ENCODE results near the gene TBC1D22A.

DNA sequence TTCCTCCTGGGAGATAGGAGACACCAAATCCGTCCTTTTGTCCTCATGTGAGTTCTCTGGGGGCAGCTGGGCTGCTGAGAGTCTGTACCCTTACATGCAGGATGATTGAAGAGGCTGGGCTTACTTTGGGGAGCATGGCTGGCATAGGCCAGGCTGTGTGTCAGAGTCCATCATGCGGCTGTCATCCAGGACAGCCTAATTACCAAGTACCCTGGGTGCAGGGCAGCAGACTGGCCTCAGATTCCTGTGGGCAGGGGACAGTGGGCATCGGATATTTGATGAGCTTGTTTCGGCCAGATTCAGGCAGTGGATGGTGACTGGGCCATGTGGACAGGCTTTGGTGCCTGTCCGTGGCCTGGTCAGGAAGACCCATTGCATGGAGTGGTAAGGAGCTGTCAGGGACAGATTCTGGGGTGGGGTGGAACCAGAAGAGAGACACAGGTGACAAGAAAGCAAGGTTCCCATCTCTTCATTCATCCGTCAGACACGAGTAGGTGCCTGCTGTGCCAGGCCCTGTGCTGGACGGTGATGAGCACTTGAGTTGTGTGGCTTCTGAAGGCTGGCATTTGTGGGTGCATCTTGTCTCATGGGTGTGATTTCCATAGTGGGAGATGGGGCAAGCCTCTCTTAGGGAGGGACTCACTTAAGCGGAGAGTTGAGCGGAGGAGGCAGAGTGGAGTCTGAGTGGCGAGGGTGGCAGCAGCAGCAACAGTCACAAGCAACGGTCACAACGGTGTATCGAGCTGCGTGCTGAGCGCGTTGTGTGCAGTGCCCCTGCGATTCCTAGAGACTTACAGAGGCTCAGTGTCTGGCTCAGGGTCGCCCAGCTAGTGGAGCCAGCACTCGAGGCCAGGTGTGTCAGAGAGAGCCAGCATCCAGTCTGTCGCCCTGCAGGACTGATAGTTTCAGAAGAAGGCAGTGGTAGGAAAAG lies 48.7 kb downstream of the TBC1D22A start:
- TF ChIP-seq FOS (IDR thresholded peaks at IDR 0.05; ENCODE audit: borderline replicate concordance, extremely low read depth, insufficient read length) (no peak), POLR2A (IDR thresholded peaks at IDR 0.05; ENCODE audit: low read depth, low read length) (no peak), POLR2AphosphoS5 (IDR thresholded peaks at IDR 0.05; ENCODE audit: low read length) (no peak), FOXK2 (IDR thresholded peaks at IDR 0.05) (no peak), CBFB (IDR thresholded peaks at IDR 0.05; ENCODE audit: low read depth) (no peak), JUND (IDR thresholded peaks at IDR 0.05; ENCODE audit: low read depth, low read length) (no peak)
- TF ChIP-seq, protein P1, sequence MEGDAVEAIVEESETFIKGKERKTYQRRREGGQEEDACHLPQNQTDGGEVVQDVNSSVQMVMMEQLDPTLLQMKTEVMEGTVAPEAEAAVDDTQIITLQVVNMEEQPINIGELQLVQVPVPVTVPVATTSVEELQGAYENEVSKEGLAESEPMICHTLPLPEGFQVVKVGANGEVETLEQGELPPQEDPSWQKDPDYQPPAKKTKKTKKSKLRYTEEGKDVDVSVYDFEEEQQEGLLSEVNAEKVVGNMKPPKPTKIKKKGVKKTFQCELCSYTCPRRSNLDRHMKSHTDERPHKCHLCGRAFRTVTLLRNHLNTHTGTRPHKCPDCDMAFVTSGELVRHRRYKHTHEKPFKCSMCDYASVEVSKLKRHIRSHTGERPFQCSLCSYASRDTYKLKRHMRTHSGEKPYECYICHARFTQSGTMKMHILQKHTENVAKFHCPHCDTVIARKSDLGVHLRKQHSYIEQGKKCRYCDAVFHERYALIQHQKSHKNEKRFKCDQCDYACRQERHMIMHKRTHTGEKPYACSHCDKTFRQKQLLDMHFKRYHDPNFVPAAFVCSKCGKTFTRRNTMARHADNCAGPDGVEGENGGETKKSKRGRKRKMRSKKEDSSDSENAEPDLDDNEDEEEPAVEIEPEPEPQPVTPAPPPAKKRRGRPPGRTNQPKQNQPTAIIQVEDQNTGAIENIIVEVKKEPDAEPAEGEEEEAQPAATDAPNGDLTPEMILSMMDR (IDR thresholded peaks at IDR 0.05 in 2 of 3, conservative IDR thresholded peaks at IDR 0.05 in 1 of 3; ENCODE audit: control insufficient read depth in 2 of 3, extremely low read depth in 1 of 3, insufficient read depth in 1 of 3, low read depth in 3 of 3, low read length in 3 of 3) = no peak

Data from GM12878 (cell line).